ENCODE measurements around the gene NLRP12.

GRCh38 chr19:53786744-53787143 lies 37.4 kb downstream of the NLRP12 start:
- TF ChIP-seq CTCF (conservative IDR thresholded peaks at IDR 0.05 in 1 of 2, IDR thresholded peaks at IDR 0.05 in 1 of 2; ENCODE audit: low read depth in 1 of 2, low read length in 2 of 2) (no peak), EZH2 (IDR thresholded peaks at IDR 0.05; ENCODE audit: low read length, missing control alignments) (no peak)
